ENCODE data around the gene INO80B.

The INO80B gene

DNA sequence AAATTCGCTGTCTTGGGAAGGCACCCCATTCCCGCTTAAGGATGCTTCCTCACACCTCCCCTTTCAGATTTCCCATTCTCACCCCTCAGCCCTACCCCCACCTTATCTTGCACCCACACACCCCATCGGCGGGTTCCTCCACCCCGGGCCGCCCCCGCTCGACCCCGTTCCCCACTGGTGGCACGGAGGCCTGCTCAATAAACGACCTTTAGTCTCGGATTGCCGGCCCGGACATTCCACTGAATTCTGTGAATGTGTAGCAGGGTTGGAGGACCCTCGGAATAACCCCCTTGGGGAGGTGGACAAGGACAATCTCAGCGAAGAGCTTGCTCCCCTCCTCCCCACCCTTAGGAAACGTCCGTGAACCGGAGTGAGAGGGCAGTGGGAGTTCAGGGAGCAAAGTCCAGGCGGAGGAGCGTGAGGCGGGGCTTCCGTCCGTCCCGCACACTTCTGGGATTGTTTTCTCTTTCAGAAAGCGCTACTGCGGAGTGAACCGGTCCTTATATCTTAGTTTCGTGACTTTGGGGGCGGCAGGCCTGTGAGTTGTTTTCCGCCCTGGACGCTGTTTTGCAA, 47.3 kb downstream of the INO80B start:
- no peak for DNase-seq (ENCODE audit: low read depth in 2 of 2)

DNA sequence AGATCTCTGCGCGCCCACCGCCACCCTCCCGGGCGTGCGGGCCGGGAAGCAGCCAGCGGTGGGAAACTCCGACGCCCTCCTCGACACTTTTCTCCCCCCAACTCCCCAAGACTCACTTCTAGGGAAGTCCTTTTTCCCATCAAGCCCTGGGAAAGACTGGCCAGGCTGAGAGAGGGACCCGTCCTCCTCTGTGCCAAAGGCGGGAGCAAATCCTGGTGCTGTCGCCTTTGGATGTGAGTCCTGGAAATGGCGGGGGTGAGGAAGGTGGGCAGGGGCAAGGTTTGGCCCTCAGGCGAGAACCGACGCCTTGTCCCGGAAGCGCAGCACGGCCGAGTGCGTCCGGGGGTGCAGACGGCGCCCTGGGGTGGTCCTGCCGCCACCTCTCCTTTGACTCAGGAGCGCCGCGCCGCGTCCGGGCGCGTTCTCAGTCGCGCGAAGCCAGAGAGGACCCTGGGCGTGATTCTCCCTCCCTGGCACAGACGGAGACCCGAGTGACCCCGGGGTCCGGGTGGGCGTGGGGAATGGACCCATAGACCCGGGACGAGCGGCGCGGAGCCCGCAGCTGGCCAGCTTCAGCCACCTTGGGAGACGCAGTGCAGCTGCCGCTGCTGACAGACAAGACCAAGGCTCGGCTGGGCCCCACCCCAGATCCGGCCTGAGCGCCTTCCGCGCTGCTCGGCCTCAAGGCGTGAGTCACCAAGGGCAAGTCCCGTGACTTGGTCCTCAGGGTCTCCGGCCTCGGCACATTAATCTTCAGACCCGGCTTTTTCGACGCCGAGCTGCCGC, 48.0 kb downstream of the INO80B start:
- DNase-seq (ENCODE audit: low read depth in 2 of 2): no peak

DNA sequence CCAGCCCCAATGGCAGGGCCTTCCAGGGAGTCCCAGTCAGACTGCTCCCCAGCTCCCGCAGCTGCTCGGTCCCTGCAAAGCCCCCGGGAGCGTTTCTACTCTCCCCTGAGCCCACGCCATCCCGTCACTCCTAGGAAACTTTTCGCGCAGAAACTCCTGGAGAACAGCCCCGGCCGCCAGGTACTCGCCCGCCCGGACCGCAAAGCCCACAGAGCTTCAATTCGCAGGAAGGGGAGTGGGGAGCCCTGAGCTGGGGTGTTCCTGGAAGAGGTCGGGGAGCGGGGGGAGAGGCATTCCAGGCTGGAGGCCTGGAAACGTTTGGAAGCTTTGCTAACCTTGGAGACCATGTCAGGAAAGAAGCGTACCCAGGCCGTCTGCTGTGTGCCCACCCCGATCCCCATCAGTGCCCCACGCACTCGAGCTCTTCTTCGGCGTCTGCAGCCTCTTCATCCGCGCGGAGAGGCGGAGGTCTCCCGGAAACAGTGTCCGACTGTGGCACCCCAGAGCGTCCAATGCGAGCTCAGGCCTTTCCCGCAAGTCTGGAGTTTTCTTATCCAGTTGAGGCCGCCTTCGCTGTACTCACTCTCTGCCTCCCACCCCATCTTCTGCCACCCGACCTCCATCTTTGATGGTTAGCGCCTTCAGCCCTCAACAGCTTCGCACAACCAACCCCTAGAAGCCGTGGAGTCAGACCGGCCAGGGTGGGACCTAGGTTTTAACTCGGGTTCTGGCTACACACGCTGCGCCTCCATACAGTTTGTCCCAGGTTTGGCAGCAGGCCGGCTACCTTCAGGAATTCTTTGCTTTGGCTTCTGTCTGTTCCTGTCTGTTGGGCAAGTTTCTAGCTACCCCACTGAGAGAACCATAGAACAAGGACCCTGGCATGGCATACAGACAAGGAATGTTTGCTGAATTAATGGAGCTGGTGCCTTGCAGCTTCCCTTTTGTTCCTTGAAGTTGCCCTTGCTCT, 48.9 kb downstream of the INO80B start:
- DNase-seq (ENCODE audit: low read depth in 2 of 2): no peak

DNA sequence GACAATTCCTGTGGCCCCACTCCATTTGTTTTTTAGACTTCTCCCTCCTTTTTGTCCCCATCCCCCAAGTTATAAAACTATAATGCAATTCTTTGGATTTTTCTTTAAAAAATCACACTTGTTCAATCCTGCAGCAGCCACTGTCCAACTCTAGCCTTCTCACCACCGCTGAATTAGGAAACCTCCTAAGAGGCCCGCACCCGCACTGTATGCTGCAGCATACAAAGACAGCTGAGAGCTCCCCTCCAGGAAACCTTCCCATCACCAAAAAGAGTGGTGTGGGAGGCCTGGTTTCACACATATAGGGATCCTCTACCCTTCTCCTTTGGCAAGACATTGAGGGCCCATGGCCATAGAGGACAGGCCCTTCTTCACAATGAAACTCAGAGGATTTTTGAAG, 49.7 kb downstream of the INO80B start:
- no peak for DNase-seq (ENCODE audit: low read depth in 2 of 2)

DNA sequence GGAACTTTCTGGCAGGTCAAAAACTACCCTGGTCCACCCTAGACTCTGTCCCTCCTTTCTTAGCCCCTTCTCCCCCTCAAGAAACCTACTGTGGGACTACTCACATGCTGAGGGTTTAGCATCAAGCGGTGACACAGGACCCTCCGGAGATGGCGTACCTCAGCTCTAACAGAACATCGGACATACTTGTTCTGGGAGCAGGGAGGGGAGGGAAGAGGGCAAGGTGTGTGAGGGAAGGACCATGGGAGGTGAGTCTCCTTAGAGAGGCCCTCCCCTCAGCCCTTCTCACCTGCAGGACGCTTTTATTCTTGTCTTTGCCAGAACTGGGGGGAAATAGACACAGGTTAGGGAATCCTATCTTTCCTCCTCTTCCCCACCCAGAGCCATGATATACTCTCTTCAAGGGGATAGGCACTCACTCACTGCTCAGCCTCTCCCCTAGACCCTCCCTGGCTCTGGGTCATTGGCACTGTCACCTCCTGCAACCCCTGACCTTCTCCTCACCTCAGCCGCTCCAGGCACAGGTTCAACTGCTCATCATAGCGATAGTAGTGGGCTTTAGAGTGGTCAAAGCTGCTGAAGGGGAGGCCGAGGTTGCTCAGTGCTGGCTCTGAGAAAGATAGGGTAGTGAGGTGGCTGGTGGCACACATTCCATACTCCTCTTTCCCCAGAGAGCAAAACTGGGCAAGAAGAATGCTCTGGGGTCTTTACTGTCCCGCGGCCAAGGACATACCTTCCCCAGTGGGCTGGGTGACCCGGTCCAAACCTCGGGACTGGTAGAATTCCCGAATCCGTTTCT, 50.8 kb downstream of the INO80B start:
- DNase-seq (ENCODE audit: low read depth in 2 of 2): no peak

DNA sequence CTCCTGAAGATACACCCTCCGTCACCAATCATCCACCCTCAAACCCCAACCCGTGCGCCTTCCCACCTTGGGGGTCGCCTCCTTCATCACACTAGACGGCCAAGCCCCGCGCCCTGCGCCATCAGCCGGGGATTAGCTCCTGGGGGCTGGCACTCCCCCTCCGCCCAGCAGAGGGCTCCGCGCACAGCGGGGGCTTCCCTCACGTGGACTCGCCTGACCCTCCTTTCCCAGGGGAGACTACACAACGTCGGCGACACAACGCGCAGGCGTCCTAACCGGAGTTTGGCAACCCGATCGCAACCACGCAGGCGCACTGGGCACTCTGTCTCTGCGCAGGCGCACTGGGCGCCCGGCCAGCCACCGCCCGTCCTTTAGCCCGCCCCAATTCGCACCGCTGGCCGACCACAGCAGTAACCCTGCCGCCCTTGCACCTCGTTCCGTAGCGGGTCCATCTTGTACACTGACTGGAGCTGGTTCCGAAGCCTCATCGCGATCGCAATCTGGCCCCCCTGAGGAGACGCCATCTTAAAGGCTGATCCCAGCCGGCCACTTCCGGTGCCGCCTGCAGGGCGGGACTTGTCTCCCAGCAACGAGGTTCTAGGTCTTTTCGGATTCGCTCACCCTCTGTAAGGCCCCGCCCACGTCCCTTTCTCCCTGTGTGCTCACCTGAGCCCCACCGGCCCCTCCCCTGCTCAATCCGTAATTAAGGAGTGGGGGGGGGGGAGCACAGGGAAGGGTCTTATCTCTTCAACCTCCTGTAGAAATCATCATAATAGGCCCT, 52.4 kb downstream of the INO80B start, which contains the start of gene PCGF1:
TSS of gene PCGF1 (minus strand) at position 551 of the 781 bp plus-strand sequence. CDS start at position 524, 27 bp downstream.
- peak; percentile 96 to 99 for DNase-seq (ENCODE audit: low read depth in 2 of 2)
